GM21447 (cell line): ENCODE results near the gene SPATA31A1.
"Not testable (repeated sequence)": the region's sequence is repeated elsewhere in the genome, so short reads cannot be mapped to it uniquely, and the experiment has no call there.

Experiments
- ATAC-seq: cut with Tn5 transposase; IDR thresholded peaks from one replicate; pipeline ENCODE4 v1.9.1; 2021; ENCODE audit not compliant: unreplicated experiment

Gene SPATA31A1

DNA sequence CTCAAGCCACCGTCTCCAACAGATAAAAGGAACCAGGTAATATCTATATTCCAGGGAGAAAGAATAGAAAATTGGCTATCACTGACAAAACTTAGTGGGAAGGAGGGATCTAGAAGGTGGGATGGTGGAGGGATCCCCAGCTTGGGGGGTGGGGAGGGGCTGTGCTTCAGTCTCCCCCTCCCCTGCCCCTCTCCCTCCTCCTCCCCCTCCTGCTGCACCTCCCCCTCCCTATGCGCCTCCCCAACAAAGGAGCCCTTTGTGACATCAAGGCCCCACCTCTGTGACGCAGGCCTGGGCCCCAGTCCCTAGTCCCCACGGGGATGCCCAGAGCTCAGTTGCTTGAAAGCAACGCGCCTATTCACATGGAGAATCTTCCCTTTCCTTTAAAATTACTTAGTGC is at the start of gene SPATA31A1:
SPATA31A1 (plus strand) TSS at position 301 of the 400 bp plus-strand sequence; CDS start at position 363, 62 bp downstream.
- not testable (repeated sequence) for ATAC-seq

DNA sequence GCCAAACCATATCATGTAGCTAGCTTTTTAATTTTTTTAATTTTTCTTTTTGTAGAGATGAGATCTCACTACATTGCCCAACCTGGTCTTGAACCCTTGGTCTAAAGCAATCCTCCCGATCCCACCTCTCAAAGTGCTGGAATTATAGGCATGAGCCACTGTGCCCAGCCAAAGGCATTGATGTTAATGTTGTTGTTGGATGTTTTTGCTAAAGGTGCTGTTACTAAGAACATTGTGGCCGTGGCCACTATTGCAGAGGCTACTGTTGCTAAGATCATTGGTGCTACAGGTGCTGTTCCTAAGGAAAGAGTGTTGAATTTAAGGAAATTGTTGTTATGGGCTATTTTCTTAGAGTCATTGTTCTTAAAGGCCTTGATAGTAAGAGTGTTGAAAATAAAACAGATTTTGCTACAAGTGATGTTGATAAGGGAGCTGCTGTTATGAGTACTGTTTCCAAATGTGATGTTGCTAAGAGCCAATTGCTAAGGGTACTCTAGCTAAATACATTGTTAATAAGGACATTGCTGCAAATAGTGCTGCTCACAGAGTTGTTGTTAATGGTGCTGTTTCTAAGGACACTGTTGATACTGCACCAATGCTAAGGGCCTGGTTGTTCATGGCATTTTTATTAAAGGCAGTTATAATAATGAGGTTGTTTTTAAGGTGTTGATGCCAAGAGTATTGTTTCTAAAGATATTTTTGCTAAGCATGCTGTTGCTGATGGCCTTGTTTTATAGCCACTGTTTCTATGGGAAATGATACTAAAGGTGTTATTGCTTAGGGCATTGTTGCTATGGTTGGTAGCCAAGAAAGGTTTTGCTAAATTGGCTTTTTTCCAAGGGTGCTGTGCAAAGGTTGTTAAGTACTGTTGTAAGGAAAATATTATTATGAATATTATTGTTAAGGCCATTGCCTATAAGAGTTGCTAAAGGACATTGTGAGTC is 52.1 kb downstream of the SPATA31A1 start:
- ATAC-seq: not testable (repeated sequence)

DNA sequence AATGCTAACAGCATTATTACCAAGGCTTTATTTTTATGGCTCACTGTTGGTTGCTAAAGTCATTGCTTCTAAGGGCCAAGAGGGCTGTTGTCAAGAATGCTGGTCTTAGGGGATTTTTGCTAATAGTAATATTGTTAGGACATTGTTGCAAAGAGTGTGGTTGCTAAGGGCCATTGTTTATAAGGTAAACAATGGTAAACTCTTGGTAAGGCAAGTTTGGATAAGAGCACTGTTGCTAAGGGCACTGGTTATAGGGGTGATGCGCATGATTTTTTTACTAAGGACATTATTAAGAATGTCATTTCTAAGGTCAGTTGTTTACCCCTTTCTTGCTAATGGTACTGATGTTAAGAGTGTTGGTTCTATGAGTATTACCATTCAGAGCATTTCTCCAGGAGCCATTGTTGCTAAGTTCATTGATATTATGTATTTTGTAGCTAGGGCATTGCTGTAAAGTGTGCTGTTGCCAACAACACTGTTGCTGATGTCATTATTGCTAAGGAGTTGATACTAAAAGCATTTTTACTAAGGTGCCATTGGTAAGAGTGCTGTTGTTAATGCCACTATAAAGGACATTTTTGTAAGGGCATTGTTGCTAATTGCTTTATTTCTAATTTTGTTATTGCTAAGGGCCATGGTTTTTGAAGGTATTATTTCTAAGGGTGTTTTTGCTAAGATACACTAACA is 55.9 kb downstream of the SPATA31A1 start:
- not testable (repeated sequence) for ATAC-seq
